Urinary bladder (tissue), 4 donors: ENCODE data around the gene EXT2. TPM values are rescaled to one million over a fixed set of nuclear protein-coding genes. Genes with fewer than 3 reads are reported as not detected.

Source experiments
- DNase-seq: peaks from one replicate; pipeline ENCODE4 v3.0.0-alpha.2; 2015; ENCODE audit errors: extremely low spot score
- H3K27ac ChIP-seq: one replicate; pipeline ENCODE4 v1.5.1; 2013; ENCODE audit warnings: low read depth, mild to moderate bottlenecking, moderate library complexity
- H3K36me3 ChIP-seq: one replicate; pipeline ENCODE4 v1.6.1; 2013; ENCODE audit warnings: mild to moderate bottlenecking, moderate library complexity; ENCODE audit not compliant: insufficient read depth
- H3K4me1 ChIP-seq: one replicate; pipeline ENCODE4 v1.6.1; 2013; ENCODE audit warnings: mild to moderate bottlenecking, moderate library complexity; ENCODE audit not compliant: insufficient read depth
- H3K4me3 ChIP-seq: one replicate; pipeline ENCODE4 v1.5.1; 2013; ENCODE audit warnings: low read depth, low read length
- WGBS: extraction: QIAGEN DNeasy Blood & Tissue Kit; methylation state at CpG from one replicate; pipeline ENCODE4 v1.1.7; 2013; 5-methylcytosine and 5-hydroxymethylcytosine counted together
- polyA plus RNA-seq: library from polyadenylated mRNA; stranded (reverse); fragments of 200-250 nt; gene quantifications from one replicate; pipeline ENCODE4 v1.2.3, GENCODE V29; 2013
- total RNA-seq: library from RNA; depleted of rRNA; stranded (reverse); fragments of >200 nt; gene quantifications from one replicate; pipeline ENCODE4 v1.2.3, GENCODE V29; 2014
- donor health status: healthy with polysubstance abuse.
- donor health status: healthy.

The EXT2 gene
- total and polyA plus RNA-seq, 2 donors = 52.2 to 95.3 TPM

DNA sequence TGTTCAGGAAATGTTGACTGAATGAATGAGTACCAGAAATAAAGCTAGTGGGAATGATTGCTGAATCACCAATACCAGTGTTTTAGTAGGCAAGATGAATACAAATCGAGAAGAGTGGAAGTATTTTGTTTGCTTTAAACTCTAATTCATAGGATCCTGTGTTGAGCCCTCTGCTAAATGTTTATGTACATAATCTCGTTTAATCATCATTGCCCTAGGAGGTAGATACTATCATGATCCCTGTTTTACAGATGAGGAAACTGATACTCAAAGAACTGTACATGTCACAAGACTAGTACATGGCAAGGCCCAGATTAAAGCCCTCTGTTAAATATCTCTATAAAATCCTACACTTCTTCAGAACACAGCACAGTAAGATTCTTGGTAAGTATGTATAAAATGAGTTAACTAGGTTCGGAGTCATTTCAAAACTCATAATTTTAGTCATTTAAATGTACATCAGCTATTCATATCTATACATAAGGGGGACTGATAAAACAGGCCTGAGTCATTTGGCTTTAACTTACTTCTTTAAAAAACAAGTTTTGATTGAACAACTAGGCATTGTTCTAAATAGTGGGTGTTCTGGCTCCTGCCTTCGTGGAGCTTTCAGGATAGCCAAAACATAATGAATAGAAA, 97.1 kb downstream of the EXT2 start:
- Histone ChIP-seq H3K4me1 (no peaks in the 10 kb centered on the region), H3K27ac (no peak overlapping the region), H3K4me3 (no peak overlapping the region), H3K36me3 (peaks cover 2% of the 10 kb centered on the region)
- no peak for DNase-seq
- 74% methylated on average over 4 of the region's 4 CpGs for WGBS

DNA sequence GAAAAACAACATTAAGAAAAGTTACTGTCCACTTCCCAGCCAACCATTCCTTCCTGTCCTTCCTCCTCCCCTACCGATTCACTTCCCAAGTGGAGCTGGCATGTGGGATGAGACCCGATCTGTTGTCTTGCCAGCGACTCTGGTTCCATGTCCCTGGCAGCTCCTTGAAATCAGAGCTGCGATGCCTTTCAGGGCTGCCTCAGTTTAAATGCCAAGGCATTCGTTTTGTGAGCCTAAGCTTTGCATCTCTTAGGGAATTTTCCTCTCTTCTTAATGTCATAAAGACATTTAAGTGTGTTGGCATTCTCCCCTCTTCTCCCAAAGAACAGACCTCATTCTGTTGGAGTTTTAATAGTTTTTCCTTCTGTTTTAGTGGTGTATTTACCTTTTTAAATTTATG, 98.4 kb downstream of the EXT2 start:
- H3K4me1 ChIP-seq = no peaks in the 10 kb centered on the region
- no peak overlapping the region for H3K4me3 ChIP-seq
- WGBS = 93% methylated on average over 5 of the region's 5 CpGs
- no peak overlapping the region for H3K27ac ChIP-seq
- no peak for DNase-seq
- no peaks in the 10 kb centered on the region for H3K36me3 ChIP-seq

DNA sequence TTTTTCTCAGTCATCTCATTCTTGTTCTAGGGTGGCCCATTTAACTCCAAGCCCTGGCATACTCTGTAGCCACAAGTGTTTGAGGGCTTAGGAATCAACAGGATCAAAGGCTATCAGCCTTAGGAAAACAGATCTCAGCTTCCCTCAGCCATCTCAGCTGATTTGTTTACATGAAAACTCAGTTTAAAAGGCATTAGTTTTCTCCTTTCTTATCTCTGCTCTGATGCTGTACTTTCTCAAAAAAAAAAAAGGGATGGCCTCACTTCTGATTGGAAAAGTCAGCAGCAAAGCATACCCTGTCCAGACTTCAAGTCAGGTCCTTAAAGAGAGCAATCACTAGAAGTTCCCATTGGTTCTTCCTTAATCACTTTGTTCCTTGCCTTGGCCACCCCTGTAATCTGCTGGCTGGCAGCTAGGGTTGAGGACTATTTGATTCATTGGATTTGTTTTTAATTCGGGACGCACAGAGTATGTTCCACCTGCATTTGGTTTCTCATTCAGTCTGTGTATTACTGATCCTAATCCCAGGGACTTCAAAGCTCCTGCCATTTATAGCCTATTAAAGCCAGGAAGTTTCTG, 102.8 kb downstream of the EXT2 start:
- no peak overlapping the region for H3K27ac ChIP-seq
- no peak overlapping the region for H3K4me3 ChIP-seq
- no peaks in the 10 kb centered on the region for H3K4me1 ChIP-seq
- 62% methylated on average over 2 of the region's 2 CpGs for WGBS
- no peak for DNase-seq
- no peaks in the 10 kb centered on the region for H3K36me3 ChIP-seq

DNA sequence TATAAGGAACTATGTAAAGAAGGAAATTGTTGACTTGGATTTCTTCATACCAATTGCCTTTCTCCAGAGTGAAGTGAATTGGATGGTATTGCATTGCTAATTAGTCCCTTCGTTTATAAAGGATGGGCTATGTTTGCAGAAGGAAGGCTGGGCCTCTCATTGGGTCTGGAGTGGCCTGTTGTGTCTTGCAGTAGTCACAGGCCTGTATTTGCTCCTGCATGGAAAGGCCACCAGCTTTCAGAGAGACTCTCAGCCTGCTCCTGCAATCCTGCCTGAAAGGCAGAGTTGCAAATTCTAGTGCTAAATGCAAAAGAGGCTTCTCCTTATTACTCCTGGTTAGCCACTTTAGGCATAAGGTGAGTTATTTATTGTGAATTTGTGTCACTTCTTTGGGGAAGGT, 103.8 kb downstream of the EXT2 start:
- 83% methylated on average over 1 of the region's 1 CpG for WGBS
- H3K36me3 ChIP-seq = no peaks in the 10 kb centered on the region
- H3K4me1 ChIP-seq = no peaks in the 10 kb centered on the region
- no peak for DNase-seq
- H3K27ac ChIP-seq = no peak overlapping the region
- no peak overlapping the region for H3K4me3 ChIP-seq

DNA sequence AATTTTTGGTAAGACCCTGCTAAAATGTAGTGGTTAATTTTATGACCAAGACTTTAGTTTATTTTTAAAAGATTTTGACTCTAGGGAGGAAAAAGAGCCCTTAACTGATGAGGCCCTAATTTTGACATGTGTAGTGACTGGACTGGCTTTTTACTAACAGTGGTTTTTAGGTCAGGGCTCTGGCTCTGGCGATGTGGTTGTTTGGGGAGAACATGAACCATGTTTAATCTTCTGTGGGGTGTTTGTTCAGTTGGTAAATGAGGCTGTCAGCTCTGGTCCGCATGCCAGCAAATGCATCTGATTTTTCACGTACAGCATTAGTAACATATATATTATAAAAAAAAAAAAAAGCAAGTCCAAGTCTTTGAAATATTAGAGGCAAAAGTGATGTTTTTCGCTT, 104.3 kb downstream of the EXT2 start:
- DNase-seq = no peak
- Histone ChIP-seq H3K36me3 (no peaks in the 10 kb centered on the region), H3K4me1 (no peaks in the 10 kb centered on the region), H3K4me3 (no peak overlapping the region), H3K27ac (no peak overlapping the region)
- WGBS = 96% methylated on average over 4 of the region's 4 CpGs

DNA sequence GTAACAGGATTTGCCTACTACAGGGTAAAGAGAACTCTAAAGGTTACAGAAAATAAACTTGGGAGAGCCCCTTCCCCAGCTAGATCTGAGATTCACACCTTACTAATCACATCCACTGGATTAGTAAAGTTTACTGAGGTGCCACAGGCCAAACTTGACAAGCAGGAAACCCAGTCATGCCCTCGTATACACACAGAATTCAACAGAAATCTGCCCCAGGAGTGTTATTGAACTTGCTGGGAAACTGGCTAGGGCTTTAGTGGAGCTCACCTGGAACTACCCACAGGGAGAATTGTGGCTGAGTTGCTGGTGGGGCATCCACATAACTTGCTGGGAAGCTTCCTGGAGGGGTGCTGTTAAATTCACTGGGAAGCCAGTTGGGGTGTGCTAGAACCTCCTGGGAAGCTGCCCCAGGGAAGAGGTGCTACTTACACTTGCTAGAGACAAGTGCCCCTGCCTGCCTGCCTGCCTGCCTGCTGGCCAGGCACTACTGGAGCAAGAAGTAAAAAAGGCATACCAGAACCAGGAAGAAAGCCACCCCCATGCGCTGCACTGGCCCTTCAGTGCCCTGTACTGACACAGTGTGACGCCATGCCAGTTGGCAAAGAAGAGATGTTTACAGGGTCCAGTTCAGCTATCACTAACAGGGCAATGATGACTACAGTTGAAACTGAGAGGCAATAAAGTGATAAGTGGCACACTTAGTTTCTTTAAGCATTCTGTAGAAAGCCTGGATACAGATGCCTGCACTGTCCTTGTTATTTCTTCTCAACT, 108.0 kb downstream of the EXT2 start:
- H3K4me1 ChIP-seq = no peaks in the 10 kb centered on the region
- WGBS = 90% methylated on average over 3 of the region's 3 CpGs
- DNase-seq = no peak
- no peak overlapping the region for H3K27ac ChIP-seq
- no peak overlapping the region for H3K4me3 ChIP-seq
- peaks cover 5% of the 10 kb centered on the region for H3K36me3 ChIP-seq

DNA sequence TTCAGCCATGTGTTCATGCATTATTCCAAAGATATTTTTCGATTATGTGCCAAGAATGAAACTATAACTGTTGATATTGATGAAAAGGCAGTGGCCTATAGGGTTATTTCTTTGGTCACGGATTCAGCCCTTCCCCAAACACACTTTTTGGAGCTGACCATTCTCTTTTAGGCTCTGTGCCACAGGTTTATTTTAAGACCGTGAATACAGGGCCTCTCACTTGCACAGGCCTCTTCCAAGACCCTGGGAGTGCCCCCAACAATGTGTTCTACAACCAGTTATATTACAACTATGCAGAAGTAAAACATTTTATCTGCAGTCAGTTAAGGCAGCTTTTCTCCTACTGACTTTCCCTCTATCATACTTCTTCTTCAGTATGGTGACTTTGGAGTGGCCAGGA, 109.9 kb downstream of the EXT2 start:
- Histone ChIP-seq H3K36me3 (peaks cover 7% of the 10 kb centered on the region), H3K27ac (no peak overlapping the region), H3K4me1 (no peaks in the 10 kb centered on the region), H3K4me3 (no peak overlapping the region)
- DNase-seq = no peak
- 76% methylated on average over 3 of the region's 3 CpGs for WGBS

DNA sequence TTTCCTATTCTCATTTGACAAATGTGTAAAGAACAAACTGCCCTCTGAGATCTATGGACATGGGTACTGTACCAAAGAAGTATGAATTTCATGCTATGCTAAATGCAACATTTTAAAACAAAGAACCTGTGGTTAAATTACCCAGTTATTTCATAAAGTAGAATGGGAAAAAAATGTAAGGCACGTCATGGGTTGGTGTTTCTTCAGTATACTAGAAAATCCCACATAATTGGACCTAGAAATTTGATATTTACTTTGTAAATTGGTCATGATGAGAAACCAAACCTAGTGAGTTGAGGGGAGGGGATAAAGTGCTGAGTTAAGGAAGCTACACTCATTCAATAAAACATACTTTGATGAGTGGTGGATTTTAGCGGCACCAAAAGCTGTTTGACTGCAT, 110.4 kb downstream of the EXT2 start:
- no peak for DNase-seq
- no peak overlapping the region for H3K27ac ChIP-seq
- 95% methylated on average over 2 of the region's 2 CpGs for WGBS
- peaks cover 7% of the 10 kb centered on the region for H3K36me3 ChIP-seq
- no peak overlapping the region for H3K4me3 ChIP-seq
- H3K4me1 ChIP-seq = no peaks in the 10 kb centered on the region

DNA sequence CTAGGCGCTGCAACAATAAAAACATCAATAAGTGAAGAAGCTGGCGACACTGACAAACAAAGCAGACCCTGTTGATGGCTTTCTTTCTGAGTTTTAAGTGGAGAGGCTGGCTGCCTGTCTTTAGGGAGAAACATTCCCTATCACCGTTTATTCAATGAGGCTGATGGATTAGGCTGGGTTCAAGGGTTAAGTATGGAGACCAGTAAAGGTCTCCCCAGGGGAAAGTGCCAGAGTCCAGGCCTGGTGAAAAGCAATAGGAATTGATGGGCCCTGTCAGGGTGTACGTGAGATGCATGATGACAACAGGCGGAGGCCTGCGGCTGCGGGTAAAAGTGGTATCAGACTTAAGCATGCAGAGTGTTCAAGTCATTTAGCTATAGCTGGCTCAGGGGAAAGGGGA, 111.8 kb downstream of the EXT2 start:
- H3K27ac ChIP-seq = no peak overlapping the region
- no peaks in the 10 kb centered on the region for H3K4me1 ChIP-seq
- DNase-seq = no peak
- peaks cover 7% of the 10 kb centered on the region for H3K36me3 ChIP-seq
- no peak overlapping the region for H3K4me3 ChIP-seq
- WGBS = 87% methylated on average over 7 of the region's 7 CpGs

DNA sequence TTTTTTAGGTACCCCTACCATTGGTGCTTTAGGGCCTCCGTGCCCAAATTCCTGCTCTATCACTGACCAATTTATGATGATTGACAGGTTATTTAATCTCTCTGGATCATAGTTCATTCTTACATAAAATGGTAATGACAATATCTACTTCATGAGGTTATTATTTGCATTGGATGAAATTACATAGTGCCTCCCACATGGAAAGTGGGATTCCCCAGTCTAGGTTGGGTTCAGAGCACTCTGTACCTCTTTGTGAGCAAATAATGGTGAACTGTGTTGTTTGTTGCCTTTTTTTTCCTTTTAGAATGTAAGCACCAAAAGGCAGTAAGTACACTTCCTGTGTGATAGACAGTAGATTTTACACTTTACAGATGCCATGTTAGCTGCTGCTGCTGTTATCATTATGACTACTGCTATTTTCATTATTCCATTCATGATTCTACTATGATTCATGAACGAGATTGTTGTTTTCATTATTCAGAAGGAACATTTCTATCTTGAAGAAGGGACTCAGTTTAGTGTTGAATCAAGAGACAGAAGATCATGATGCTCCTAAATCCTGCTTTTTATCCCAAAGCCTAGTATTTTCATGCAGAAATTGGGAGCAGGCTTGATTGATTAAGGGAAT, 113.6 kb downstream of the EXT2 start:
- Histone ChIP-seq H3K4me3 (no peak overlapping the region), H3K36me3 (peaks cover 7% of the 10 kb centered on the region), H3K4me1 (no peaks in the 10 kb centered on the region), H3K27ac (no peak overlapping the region)
- WGBS = 87% methylated on average over 2 of the region's 2 CpGs
- no peak for DNase-seq

DNA sequence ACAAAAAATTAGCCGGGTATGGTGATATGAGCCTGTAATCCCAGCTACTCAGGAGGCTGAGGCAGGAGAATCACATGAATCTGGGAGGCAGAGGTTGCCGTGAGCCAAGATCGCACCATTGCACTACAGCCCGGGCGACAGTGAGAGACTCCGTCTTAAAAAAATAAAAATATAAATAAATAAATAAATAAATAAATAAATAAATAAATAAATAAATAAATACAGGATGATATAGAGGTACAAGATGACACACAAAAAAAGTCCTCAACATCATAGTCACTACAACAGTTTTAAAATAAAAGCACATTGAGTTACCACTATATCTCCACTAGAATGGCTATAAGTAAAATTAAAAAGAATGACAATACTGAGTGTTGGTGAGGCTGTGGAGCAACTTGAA, 116.7 kb downstream of the EXT2 start:
- no peak for DNase-seq
- WGBS = over 99% methylated on average over 6 of the region's 6 CpGs
- Histone ChIP-seq H3K4me3 (no peak overlapping the region), H3K4me1 (no peaks in the 10 kb centered on the region), H3K27ac (no peak overlapping the region), H3K36me3 (peaks cover 5% of the 10 kb centered on the region)

DNA sequence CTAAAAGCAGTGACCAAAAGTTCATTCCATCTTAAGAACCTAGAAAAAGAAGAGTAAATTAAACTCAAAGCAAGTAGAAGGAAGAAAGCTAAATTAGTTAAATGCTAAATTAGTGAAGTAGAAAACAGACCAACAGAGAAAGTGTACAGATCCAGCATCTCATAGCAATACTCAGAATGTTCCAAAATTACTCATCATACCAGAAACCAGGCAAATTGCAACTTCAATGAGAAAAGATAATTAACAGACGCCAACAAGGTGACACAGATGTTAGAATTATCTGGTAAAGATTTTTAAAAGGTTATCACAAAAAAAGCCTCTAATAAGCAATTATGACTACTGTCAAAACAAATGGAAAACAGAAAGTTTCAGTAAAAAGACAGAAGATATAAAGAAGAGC, 117.7 kb downstream of the EXT2 start:
- peaks cover 2% of the 10 kb centered on the region for H3K36me3 ChIP-seq
- H3K4me1 ChIP-seq = no peaks in the 10 kb centered on the region
- WGBS = 94% methylated on average over 1 of the region's 1 CpG
- H3K4me3 ChIP-seq = no peak overlapping the region
- DNase-seq = no peak
- no peak overlapping the region for H3K27ac ChIP-seq

DNA sequence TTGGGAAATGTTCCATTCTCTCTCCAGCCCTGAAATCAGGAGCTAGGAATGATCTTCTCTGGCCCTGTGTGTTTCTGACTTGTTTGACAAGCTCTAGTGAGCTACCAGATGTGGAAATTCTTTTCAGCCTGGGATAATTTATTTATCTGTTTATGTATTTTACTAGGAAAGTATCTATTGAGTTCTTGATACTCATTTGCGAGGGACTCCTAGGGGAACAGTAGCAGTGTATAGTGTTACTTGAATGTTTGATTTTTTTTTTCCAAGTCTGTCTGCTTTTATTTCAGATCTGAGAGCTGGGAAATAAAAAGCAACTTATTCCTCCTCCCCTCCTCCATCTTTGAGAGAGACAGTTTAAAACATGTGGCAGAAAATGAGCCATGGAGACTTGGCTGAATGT, 122.0 kb downstream of the EXT2 start:
- DNase-seq = no peak
- Histone ChIP-seq H3K36me3 (no peaks in the 10 kb centered on the region), H3K27ac (no peak overlapping the region), H3K4me3 (no peak overlapping the region), H3K4me1 (no peaks in the 10 kb centered on the region)
- WGBS = 82% methylated on average over 1 of the region's 1 CpG
